H1 (cell line): ENCODE data around the gene DUOXA1.

Experiments used
- CEBPB ChIP-seq: IDR thresholded peaks from 2 replicates; pipeline ENCODE4 v1.6.1; 2012; ENCODE audit warnings: low read depth, low read length
- CTCF ChIP-seq, 3 experiments: IDR thresholded peaks; 1 replicate in 2 of 3; 2 replicates in 1 of 3; pipeline versions ENCODE4 v1.5.1 to v1.6.1; 2011; ENCODE audit warnings: low read length in 3 of 3, mild to moderate bottlenecking in 3 of 3, inconsistent platforms in 2 of 3, low read depth in 1 of 3, moderate library complexity in 1 of 3; ENCODE audit not compliant: insufficient read depth in 1 of 3; ENCODE audit errors: control extremely low read depth in 1 of 3
- E2F6 ChIP-seq: IDR thresholded peaks from 2 replicates; pipeline ENCODE4 v1.6.1; 2012; ENCODE audit warnings: inconsistent platforms
- HDAC6 ChIP-seq: IDR thresholded peaks from one replicate; pipeline ENCODE4 v1.7.1; 2012; ENCODE audit warnings: low read depth, mild to moderate bottlenecking, inconsistent platforms, low read length, moderate library complexity
- JUN ChIP-seq: IDR thresholded peaks from 2 replicates; pipeline ENCODE4 v1.6.1; 2011; ENCODE audit warnings: low read depth, mild to moderate bottlenecking, improper control_type of control experiment, low read length
- NANOG ChIP-seq: IDR thresholded peaks from 2 replicates; pipeline ENCODE4 v1.6.1; 2011; ENCODE audit warnings: low read length, low read depth, mild to moderate bottlenecking, inconsistent platforms; ENCODE audit not compliant: insufficient read depth, poor library complexity, severe bottlenecking
- PHF8 ChIP-seq: fragments of 200-600 bp; sonication (generic); conservative IDR thresholded peaks from 2 replicates; pipeline ENCODE4 v1.7.1; 2012; ENCODE audit warnings: low read depth, mild to moderate bottlenecking, inconsistent platforms, low read length, moderate library complexity
- POLR2A ChIP-seq, 2 experiments: IDR thresholded peaks; 1 replicate in 1 of 2; 2 replicates in 1 of 2; pipeline ENCODE4 v1.6.1; 2011; ENCODE audit warnings: low read depth in 2 of 2, low read length in 2 of 2, mild to moderate bottlenecking in 2 of 2; ENCODE audit errors: control extremely low read depth in 1 of 2
- POLR2AphosphoS5 ChIP-seq: IDR thresholded peaks from 2 replicates; pipeline ENCODE4 v1.6.1; 2011; ENCODE audit warnings: low read depth, low read length
- RFX5 ChIP-seq: IDR thresholded peaks from 2 replicates; pipeline ENCODE4 v1.6.1; 2011; ENCODE audit warnings: low read depth, low read length, improper control_type of control experiment, borderline replicate concordance
- SUZ12 ChIP-seq: fragments of 200-600 bp; sonication (generic); IDR thresholded peaks from 2 replicates; pipeline ENCODE4 v1.6.1; 2012; ENCODE audit warnings: mild to moderate bottlenecking, inconsistent platforms, low read length, moderate library complexity, mixed read lengths
- YY1 ChIP-seq: IDR thresholded peaks from 2 replicates; pipeline ENCODE4 v1.6.1; 2011; ENCODE audit warnings: low read depth, mild to moderate bottlenecking, low read length
- ZNF274 ChIP-seq: IDR thresholded peaks from 2 replicates; pipeline ENCODE4 v1.7.0; 2012; ENCODE audit warnings: low read length, borderline replicate concordance; ENCODE audit errors: extremely low read depth

- TF ChIP-seq E2F6 (no peak), CTCF (IDR thresholded peaks at IDR 0.05; ENCODE audit: control extremely low read depth in 1 of 3, insufficient read depth in 1 of 3, low read depth in 1 of 3, low read length in 3 of 3) (no peak), POLR2A (IDR thresholded peaks at IDR 0.05; ENCODE audit: control extremely low read depth in 1 of 2, low read depth in 2 of 2, low read length in 2 of 2) (no peak), NANOG (no peak), CEBPB (no peak), JUN (no peak), YY1 (no peak), SUZ12 (no peak), ZNF274 (no peak), POLR2AphosphoS5 (no peak), HDAC6 (no peak), PHF8 (no peak), RFX5 (no peak)
Measured at GRCh38 chr15:45089712-45090373, 39.8 kb downstream of the DUOXA1 start.
